GM12865 (cell line): ENCODE data around the gene CLEC16A.
"Not testable (repeated sequence)": the region's sequence is repeated elsewhere in the genome, so short reads cannot be mapped to it uniquely, and the experiment has no call there.

Source experiments
- DNase-seq: peaks from one replicate; pipeline ENCODE4 v3.0.0; 2010; ENCODE audit warnings: low read depth
- H3K4me3 ChIP-seq: 2 replicates; pipeline ENCODE4 v1.5.1; 2011; ENCODE audit warnings: mild to moderate bottlenecking, low read depth, low read length, control low read depth
- CTCF ChIP-seq: IDR thresholded peaks from 2 replicates; pipeline ENCODE4 v1.5.1; 2011; ENCODE audit warnings: low read length, control low read depth, low read depth, inconsistent platforms; ENCODE audit not compliant: insufficient read depth; ENCODE audit errors: missing control alignments

Gene CLEC16A

GRCh38 chr16:11101283-11101682 is 156.9 kb downstream of the CLEC16A start:
- TF ChIP-seq CTCF: no peak
- no peak for DNase-seq
- no peak overlapping the region for H3K4me3 ChIP-seq

DNA sequence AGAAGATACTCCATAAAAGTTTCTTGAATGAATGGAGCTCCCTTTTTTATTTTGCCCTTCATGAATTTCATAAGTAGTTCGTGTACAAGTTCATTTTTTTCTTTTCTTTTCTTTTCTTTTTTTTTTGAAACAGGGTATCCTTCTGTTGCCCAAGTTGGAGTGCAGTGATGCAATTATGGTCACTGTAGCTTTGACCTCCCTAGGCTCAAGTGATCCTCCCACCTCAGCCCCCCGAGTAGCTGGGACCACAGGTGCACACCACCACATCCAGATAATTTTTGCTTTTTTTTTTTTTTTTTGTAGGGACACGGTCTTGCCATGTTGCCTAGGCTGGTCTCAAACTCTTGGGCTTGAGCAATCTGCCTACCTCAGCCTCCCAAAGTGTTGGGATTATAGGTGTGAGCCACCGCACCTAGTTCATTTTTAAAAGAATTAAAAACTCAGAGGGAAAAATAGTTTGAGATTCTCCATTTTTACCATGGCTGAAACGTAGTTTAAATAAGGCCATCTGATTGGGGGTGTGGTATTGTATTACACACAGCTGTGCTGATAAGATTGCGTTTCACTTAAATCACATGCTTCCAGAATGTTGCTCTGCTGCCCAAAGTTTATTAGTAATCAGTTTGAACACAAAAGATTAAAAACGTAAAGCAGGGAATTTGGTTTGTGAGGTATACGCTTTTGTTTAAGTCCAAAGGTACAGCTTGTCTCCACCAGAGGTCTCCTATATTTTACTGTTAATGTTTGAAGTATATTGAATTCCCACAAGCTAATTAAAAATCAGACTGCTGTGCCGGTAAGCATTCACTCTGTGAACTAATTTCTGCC is 157.5 kb downstream of the CLEC16A start:
- TF ChIP-seq CTCF: no peak
- DNase-seq: no peak
- no peak overlapping the region for H3K4me3 ChIP-seq

DNA sequence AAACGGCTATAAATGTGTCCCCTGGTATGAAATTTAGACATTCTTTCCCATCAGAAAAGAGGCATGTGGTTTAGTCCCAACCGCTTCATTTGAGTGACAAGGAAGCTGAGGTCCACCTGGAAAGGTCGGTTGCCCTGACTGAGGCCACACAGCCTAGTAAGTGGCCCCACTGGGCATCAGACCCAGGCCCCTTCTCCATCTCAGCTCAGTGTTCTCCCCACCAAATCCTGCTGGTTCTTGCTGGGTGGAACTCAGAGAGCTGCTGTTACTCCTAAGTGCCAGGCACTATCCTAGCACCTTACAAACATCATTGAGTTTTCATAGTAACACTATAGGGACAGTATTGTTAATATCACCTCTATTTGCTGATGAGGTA is 158.1 kb downstream of the CLEC16A start:
- H3K4me3 ChIP-seq: no peak overlapping the region
- DNase-seq: no peak
- no peak for TF ChIP-seq CTCF

DNA sequence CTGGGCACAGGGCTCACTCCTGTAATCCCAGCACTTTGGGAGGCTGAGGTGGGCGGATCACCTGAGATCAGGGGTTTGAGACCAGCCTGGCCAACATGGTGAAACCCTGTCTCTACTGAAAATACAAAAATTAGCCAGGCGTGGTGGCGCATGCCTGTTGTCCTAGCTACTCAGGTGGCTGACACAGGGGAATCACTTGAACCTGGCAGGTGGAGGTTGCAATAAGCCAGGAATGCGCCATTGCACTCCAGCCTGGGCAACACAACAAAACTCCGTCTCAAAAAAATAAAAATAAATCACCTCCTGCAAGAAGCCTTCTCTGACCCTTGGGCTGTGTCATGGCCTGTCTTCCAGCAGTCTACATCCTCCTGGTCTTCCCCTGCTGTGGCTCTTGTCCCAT is 158.9 kb downstream of the CLEC16A start:
- not testable (repeated sequence) for DNase-seq, H3K4me3 ChIP-seq

DNA sequence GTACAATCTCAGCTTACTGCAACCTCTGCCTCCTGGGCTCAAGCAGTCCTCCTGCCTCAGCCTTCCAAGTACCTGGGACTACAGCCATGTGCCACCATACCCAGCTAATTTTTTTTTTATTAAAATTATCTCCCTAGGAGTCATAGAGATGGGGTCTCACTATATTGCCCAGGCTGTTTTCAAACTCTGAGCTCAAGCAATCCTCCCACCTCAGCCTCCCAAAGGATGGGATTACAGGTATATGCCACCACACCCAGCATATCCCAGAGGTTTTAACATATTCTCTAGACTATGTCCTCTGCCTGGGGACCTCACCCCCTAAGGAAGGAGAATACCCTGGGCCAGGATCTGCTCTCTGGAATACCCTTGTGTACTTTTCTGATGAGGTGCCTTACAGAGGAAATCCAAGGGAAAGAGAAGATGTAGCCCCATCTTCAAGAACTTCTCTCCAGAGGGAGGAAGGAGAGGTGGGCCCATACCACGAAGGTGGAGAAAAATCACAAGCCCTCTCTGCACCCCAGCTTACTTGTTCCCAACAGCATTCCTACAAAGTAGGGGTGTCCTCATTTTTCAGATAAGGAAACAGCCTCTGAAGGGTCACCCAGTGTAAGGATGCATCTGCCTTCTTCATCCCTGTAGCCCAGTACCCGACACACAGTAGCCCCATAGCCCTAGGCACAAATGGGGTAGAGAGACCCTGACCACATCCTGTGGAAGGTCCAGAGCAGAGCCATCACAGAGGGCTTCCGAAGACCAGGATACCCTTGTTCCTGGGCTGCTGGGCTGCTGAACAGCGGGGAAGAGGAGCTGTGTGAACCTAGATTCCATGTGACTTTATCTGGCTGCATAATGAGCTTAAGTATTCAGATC is 160.0 kb downstream of the CLEC16A start:
- no peak overlapping the region for H3K4me3 ChIP-seq
- no peak for TF ChIP-seq CTCF
- DNase-seq: no peak

DNA sequence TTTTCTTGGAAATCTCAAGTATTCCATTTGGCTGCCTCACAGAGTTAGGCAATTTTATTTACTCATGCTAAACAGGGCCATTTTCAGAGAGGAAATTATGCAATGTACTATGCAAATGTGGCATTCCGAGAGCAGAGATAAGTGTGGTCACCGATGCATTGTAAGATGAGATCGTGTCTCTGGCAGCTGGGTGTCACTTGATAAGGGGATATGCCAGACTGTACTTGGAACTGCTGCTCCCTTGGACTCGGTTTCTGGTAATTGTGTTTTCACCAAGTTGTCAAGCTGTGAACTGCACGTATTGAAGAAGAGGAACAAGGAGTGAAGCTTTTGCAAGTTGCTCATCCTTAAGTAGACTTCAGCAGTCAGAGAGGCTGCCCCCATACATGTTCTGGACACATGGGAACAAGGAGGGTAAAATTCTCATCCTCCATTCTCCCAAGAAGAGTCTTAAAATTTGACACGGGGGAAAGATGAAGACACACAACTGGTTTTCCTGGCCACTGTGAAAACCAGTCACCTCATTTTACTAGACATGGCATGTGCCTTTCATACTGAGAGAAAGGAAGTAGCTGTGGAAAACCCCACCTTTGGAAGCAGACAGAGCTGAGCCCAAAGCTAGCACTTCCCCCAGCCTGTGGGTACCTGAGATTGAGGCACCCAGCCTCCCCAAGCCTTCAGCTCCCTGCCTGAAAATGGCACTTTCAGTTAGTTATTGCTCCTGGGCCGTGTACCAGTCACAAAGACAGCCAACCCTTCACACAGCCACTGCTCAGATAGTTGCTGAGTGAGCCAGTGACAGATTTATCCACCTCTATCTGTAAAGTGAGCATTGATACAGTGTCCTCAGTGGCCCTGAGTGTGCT is 160.9 kb downstream of the CLEC16A start:
- DNase-seq: peak; percentile 89
- peak overlapping the region; percentile 24; the same call in 1 of the 2 replicates for H3K4me3 ChIP-seq
- TF ChIP-seq CTCF: no peak

DNA sequence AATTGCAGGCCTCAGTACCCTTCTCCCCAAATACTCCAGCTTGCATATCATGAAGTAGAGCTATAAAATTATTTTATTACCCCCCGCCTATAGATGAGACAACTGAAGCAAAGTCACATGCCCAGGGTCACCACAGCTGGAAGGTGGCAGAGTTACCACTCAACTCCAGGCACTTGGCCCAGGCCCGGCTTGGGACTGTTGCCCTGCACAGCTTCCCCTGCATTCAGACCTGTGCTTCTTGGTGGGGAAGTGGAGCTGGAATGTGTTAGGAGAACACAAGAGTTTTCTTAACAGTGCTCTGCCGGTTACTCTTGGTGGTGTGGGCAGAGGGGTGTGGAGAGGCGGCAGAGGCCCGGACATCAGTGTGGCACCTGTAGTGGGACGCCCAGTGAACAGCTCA is 162.4 kb downstream of the CLEC16A start:
- DNase-seq: no peak
- no peak for TF ChIP-seq CTCF
- no peak overlapping the region for H3K4me3 ChIP-seq
